Naive thymus-derived CD8-positive, alpha-beta T cell (primary cell): ENCODE measurements around the gene DGKI. TPM values are rescaled to one million over a fixed set of nuclear protein-coding genes. Genes with fewer than 3 reads are reported as not detected.
A peak's percentile ranks its signal among the peaks of the same experiment; 100 is the strongest.

Source experiments
- ATAC-seq, 2 donors: fragments of 150-1000 bp; cut with Tn5 transposase in 1 of 2; sonication (Bioruptor Pico), chemical (Tn5 transposase) in 1 of 2; 1 replicate in 1 of 2; 2 replicates in 1 of 2; pipeline ENCODE4 v1.10.0; 2021; ENCODE audit warnings: mild to moderate bottlenecking in 2 of 2, moderate library complexity in 2 of 2
- POLR2A ChIA-PET: fragments of 350-600 bp; sonication (Branson Sonifier 250); formaldehyde crosslinking; loops from one replicate; lab custom pipeline; 2021; ENCODE audit warnings: antibody characterized with exemption; lab: Charles Lee
- DNase-seq, 10 donors: peaks; one replicate each; pipeline versions ENCODE4 v3.0.0 to v3.0.0-alpha.2; 2020 to 2022
- H3K27ac Mint-ChIP-seq, 10 donors: one replicate each; pipeline ENCODE4 v1.8.0; 2020 to 2022; ENCODE audit warnings: mild to moderate bottlenecking in 10 of 10, mixed read lengths in 10 of 10, moderate library complexity in 4 of 10, inconsistent platforms in 1 of 10
- H3K27me3 Mint-ChIP-seq, 5 donors: one replicate each; pipeline ENCODE4 v1.8.0; 2021 to 2022; ENCODE audit warnings: mixed read lengths in 5 of 5
- H3K36me3 Mint-ChIP-seq, 3 donors: one replicate each; pipeline ENCODE4 v1.8.0; 2020 to 2022; ENCODE audit warnings: mixed read lengths in 3 of 3, mild to moderate bottlenecking in 2 of 3, inconsistent platforms in 1 of 3
- H3K4me1 Mint-ChIP-seq, 4 donors: one replicate each; pipeline ENCODE4 v1.8.0; 2021 to 2022; ENCODE audit warnings: mixed read lengths in 4 of 4
- H3K4me3 Mint-ChIP-seq, 10 donors: one replicate each; pipeline ENCODE4 v1.8.0; 2020 to 2022; ENCODE audit warnings: mild to moderate bottlenecking in 10 of 10, mixed read lengths in 10 of 10, moderate library complexity in 6 of 10, inconsistent platforms in 1 of 10
- H3K9me3 Mint-ChIP-seq, 9 donors: one replicate each; pipeline ENCODE4 v1.8.0; 2020 to 2022; ENCODE audit warnings: mixed read lengths in 9 of 9, mild to moderate bottlenecking in 3 of 9, inconsistent platforms in 1 of 9, moderate library complexity in 1 of 9
- polyA plus RNA-seq, 3 donors: library from polyadenylated mRNA; unstranded; fragments of 300-500 nt; fragmentation: Illumina TruSeq; gene quantifications; one replicate each; pipeline ENCODE4 v1.2.3, GENCODE V29; 2021
- total RNA-seq, 8 experiments: library from RNA in 2 of 8; stranded (reverse) in 2 of 8; gene quantifications; one replicate each; pipeline ENCODE4 v1.2.3 and lab custom pipeline; 2021 to 2026

DGKI gene
- total and polyA plus RNA-seq, 5 experiments from 2014 or later = 0.01 TPM; not detected in 4

DNA sequence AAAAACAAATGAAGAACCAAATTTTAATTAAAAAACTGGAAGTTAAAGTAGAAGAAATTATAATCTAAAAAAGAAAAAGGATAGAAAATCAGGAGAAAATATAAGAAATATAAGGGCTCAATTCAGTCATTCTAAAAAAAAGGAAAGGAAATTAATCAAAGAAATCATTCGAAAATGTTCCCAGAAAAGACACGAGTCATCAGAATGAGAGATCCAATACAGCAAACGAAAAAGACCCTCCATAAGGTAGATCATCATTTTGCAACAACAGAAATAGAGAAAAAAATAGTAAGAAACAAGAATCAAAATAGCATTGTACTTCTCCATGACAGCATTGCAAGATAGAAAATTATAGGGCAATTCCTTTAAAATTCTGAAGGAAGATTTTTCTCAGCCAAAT lies 22.5 kb upstream of the DGKI start:
- H3K27me3 Mint-ChIP-seq = no peaks in the 10 kb centered on the region

DNA sequence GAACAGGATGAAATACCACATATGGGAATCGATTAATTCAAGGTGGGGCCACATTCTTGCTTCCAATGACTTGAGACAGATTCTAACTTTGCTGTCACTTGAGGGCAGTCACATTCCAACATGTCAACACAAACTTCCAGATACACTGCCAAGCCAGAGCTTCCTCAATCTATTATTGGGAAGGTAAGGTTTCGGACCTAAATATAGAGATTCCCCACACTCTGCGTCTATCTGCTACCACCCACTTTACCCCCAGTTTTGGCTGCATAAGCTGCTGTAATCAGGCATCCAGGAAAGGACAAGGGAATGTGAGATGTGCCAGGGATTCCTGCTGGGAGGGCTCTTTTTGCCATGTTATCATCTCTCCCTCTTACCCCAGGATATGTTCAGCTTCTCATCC lies 20.5 kb upstream of the DGKI start:
- H3K4me3 Mint-ChIP-seq = no peak overlapping the region
- no peaks in the 10 kb centered on the region for H3K27me3 Mint-ChIP-seq
- DNase-seq (no peak), ATAC-seq (no peak)
- no peaks in the 10 kb centered on the region for H3K4me1 Mint-ChIP-seq
- H3K9me3 Mint-ChIP-seq = peaks cover 0 to 25% (median 11%) of the 10 kb centered on the region in 9 donors
- peaks cover 34 to 45% (median 37%) of the 10 kb centered on the region in 3 donors for H3K36me3 Mint-ChIP-seq
- POLR2A ChIA-PET = no interaction called here
- no peak overlapping the region for H3K27ac Mint-ChIP-seq

More for the DNA sequence above, 22.5 kb upstream of the DGKI start:
- H3K27ac Mint-ChIP-seq = no peak overlapping the region
- peaks cover 0 to 25% (median 11%) of the 10 kb centered on the region in 9 donors for H3K9me3 Mint-ChIP-seq
- POLR2A ChIA-PET = no interaction called here
- DNase-seq (no peak), ATAC-seq (no peak)
- no peak overlapping the region for H3K4me3 Mint-ChIP-seq
- H3K36me3 Mint-ChIP-seq = peaks cover 36 to 52% (median 45%) of the 10 kb centered on the region in 3 donors
- H3K4me1 Mint-ChIP-seq = no peaks in the 10 kb centered on the region

DNA sequence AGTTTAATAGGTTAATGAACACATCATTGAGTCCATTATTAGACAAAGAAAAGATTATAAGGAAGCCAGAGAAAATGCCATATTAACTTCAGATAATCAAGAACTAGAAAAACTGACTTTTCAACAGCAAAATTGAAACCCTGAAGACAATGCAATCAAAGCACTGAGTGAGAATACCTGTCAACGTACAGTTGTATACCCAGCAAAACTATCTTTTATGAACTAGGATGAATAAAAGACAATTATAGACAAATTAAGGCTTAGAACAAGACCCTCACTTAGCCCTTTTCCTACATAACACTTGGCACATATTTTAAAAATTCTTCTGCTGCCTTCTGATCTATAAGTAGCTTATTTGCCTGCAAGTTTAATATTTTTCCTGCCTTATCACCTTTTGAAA lies 19.0 kb upstream of the DGKI start:
- peaks cover 34 to 43% (median 43%) of the 10 kb centered on the region in 3 donors for H3K36me3 Mint-ChIP-seq
- no peaks in the 10 kb centered on the region for H3K27me3 Mint-ChIP-seq
- H3K9me3 Mint-ChIP-seq = peaks cover 0 to 25% (median 11%) of the 10 kb centered on the region in 9 donors
- DNase-seq (no peak), ATAC-seq (no peak)
- H3K4me1 Mint-ChIP-seq = no peaks in the 10 kb centered on the region
- no peak overlapping the region for H3K27ac Mint-ChIP-seq
- POLR2A ChIA-PET = no interaction called here
- H3K4me3 Mint-ChIP-seq = no peak overlapping the region

DNA sequence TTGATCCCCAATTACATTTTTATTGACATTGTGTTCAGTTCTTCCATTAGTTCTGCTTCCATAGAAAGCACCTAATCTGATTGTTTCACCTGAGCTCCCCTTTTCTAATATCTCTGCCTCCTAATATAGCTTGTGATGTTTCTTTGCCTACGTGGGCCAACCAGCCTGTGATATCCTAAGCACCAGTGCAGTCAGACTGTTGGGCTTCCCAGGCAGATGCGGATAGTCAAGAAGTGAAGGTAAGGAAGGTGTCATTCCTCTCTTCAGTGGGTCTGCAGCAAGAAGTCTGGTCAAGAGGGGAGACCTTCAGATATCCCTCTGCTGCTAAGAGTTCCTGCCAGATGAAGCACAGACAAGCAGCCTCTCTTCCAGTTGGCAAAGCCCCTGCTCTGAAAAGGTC lies 16.2 kb upstream of the DGKI start:
- Mint-ChIP-seq H3K27ac (no peak overlapping the region), H3K27me3 (no peaks in the 10 kb centered on the region), H3K4me3 (no peak overlapping the region), H3K4me1 (no peaks in the 10 kb centered on the region), H3K36me3 (peaks cover 28 to 38% (median 32%) of the 10 kb centered on the region in 3 donors), H3K9me3 (peaks cover 0 to 25% (median 11%) of the 10 kb centered on the region in 9 donors)
- POLR2A ChIA-PET = no interaction called here
- no peak for DNase-seq
- no peak for ATAC-seq

DNA sequence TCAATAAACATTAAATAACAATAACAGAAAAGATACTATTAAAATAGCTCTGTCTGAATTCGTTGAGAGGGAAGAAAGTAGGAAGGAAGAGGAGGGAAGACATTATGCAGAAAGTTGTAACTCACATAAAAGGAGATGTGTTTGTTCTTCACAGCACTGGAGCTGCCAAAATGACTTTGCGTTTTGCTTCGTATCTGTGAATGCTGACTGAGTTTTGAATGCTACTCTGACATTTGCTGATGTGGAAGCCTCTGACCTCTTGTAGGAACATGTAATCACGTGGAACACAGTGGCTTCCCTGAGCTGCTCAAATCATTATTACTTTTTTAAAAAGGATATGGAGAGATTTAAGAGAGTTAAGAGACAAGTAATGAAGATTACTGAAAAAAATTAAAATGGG lies 15.6 kb upstream of the DGKI start:
- Mint-ChIP-seq H3K9me3 (peaks cover 0 to 25% (median 11%) of the 10 kb centered on the region in 9 donors), H3K36me3 (peaks cover 22 to 33% (median 26%) of the 10 kb centered on the region in 3 donors), H3K4me1 (no peaks in the 10 kb centered on the region), H3K27me3 (no peaks in the 10 kb centered on the region), H3K4me3 (no peak overlapping the region), H3K27ac (no peak overlapping the region)
- POLR2A ChIA-PET = no interaction called here
- no peak for ATAC-seq
- DNase-seq = no peak

DNA sequence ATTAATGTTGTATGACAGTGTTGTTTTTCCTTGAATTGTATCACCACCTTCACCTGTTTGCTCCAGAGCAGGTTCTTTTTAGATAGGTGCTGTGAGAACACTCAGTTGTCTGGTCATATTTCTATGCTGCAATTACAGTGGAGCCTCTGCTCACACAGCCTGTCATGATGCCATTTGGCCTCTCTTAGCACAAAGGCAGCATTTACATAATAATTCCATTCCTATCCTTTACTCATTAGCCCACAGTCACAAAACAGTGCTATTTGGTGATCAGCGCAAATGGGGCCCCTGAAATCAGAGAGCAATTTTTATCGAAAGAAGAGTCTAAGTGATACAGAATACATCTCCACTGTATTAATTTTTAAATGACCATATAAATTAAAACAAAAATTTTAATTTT lies 13.8 kb upstream of the DGKI start:
- H3K36me3 Mint-ChIP-seq = peaks cover 9 to 15% (median 11%) of the 10 kb centered on the region in 3 donors
- ATAC-seq (no peak), DNase-seq (no peak)
- no peaks in the 10 kb centered on the region for H3K4me1 Mint-ChIP-seq
- no peaks in the 10 kb centered on the region for H3K27me3 Mint-ChIP-seq
- POLR2A ChIA-PET = no interaction called here
- no peak overlapping the region for H3K27ac Mint-ChIP-seq
- H3K4me3 Mint-ChIP-seq = no peak overlapping the region
- H3K9me3 Mint-ChIP-seq = peaks cover 0 to 7% (median 3%) of the 10 kb centered on the region in 9 donors

DNA sequence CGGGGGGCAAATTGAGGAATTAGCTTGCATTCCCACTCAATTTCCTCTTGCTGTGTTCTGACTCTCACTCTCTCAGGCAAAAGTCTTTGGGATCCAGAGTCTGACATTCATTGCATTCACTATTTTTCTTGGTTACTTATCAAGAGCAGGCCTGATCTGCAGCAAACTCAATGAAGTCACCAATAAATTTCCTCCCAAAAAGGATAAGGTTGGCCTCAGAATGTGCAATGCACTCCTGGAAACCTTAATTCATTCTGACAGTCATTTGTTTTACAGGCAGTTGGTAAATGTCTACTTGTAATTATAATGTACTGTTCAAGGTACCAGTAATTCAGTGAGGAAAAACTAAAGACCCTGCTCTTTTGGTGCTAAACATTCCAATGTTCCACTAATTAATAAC lies 6.3 kb upstream of the DGKI start:
- DNase-seq (no peak), ATAC-seq (no peak)
- POLR2A ChIA-PET = no interaction called here
- H3K36me3 Mint-ChIP-seq = peaks cover 2 to 5% (median 3%) of the 10 kb centered on the region in 3 donors
- H3K9me3 Mint-ChIP-seq = peaks cover 0 to 9% (median 0%) of the 10 kb centered on the region in 9 donors
- peaks cover 0 to under 1% (median 0%) of the 10 kb centered on the region in 4 donors for H3K4me1 Mint-ChIP-seq
- H3K27ac Mint-ChIP-seq = no peak overlapping the region
- no peak overlapping the region for H3K4me3 Mint-ChIP-seq
- peaks cover 9 to 25% (median 16%) of the 10 kb centered on the region in 5 donors for H3K27me3 Mint-ChIP-seq

DNA sequence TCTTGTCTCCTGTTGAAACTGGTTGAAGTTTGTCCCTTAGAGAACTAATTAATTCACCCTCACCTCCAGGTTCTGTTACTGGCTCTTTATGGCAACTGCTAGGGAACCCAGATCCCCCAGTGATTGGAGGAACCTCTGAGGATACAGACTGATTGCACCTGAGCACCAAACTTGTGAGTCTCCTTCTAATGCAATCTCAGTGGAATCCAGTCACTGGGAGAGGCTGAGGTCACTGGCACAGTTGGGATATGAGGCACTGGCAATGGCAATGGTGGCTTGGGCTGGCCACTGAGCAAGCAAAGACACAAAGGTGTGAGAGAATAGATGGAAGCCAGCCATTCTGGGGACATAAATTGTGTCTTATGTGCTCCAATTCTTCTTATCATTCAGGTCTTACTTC lies 5.3 kb upstream of the DGKI start:
- peaks cover 0 to 8% (median 2%) of the 10 kb centered on the region in 4 donors for H3K4me1 Mint-ChIP-seq
- POLR2A ChIA-PET = no interaction called here
- H3K27ac Mint-ChIP-seq = no peak overlapping the region
- no peak overlapping the region for H3K4me3 Mint-ChIP-seq
- ATAC-seq (no peak), DNase-seq (no peak)
- peaks cover 12 to 30% (median 24%) of the 10 kb centered on the region in 5 donors for H3K27me3 Mint-ChIP-seq
- peaks cover 0 to 9% (median 0%) of the 10 kb centered on the region in 9 donors for H3K9me3 Mint-ChIP-seq
- H3K36me3 Mint-ChIP-seq = peaks cover 2 to 5% (median 3%) of the 10 kb centered on the region in 3 donors

DNA sequence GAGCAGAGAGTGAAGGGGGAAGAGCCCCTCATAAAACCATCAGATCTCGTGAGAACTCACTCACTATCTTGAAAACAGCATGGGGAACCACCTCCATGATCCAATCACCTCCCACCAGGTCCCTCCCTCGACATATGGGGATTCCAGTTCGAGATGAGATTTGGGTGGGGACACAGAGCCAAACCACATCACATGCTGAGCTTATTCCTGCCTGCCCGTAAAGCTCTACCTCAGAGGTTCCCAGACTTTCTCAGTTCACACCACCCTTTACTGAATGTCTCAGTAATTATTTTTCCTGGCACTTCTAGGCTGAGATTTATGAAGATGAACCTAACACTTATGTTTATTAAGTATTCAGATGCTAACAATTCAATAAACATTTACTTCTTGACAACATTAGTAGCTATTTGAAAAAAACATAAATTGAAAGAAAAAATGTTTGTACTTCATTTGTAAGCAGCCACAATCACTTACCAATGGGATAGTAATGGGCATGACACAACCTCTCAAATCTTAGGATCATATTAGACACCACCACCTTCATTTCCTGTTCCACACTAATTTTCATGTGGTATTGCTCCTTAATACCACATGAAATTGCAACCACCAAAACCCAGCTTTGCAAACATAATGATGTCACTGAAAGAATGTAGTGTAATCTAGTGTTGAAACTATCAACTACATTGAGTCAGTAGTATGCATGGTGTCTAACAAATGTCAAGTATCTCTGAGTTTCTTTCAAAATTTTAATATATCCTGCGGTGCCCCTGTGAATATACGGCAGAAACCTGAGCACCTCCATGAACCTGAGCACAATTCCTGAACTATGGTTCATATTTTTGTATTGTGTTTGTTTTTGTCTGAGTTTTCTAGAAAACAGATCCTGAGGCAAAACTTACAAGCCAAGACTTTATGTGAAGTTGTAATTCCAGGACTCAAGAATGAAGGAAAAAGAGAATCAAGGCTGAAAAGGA lies 4.5 kb upstream of the DGKI start:
- POLR2A ChIA-PET = no interaction called here
- ATAC-seq = no peak
- peaks cover 2 to 5% (median 3%) of the 10 kb centered on the region in 3 donors for H3K36me3 Mint-ChIP-seq
- DNase-seq = no peak
- peaks cover 0 to 9% (median 0%) of the 10 kb centered on the region in 9 donors for H3K9me3 Mint-ChIP-seq
- H3K4me1 Mint-ChIP-seq = peaks cover 0 to 8% (median 2%) of the 10 kb centered on the region in 4 donors
- H3K27ac Mint-ChIP-seq = no peak overlapping the region
- H3K4me3 Mint-ChIP-seq = no peak overlapping the region
- H3K27me3 Mint-ChIP-seq = peaks cover 12 to 30% (median 27%) of the 10 kb centered on the region in 5 donors

DNA sequence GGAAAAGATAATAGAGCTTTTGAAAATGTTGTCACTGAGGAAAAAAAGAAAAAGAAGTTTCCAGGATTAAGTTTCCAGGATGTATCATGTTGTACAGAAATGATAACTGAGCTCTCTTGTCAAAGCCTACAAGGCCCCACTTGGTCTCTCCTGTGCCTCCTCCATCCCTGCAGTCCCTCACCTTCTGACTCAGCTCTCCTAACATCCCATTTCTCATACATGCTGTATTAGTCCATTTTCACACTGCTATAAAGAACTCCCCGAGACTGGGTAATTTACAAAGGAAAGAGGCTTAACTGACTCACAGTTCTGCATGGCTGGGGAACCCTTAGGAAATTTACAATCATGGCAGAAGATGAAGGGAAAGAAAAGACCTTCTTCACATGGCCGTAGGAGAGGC lies 3.8 kb upstream of the DGKI start:
- H3K4me3 Mint-ChIP-seq = no peak overlapping the region
- H3K9me3 Mint-ChIP-seq = peaks cover 0 to 9% (median 0%) of the 10 kb centered on the region in 9 donors
- peaks cover 0 to 10% (median 6%) of the 10 kb centered on the region in 4 donors for H3K4me1 Mint-ChIP-seq
- H3K27ac Mint-ChIP-seq = no peak overlapping the region
- no peak for ATAC-seq
- POLR2A ChIA-PET = no interaction called here
- no peak for DNase-seq
- peaks cover 18 to 37% (median 32%) of the 10 kb centered on the region in 5 donors for H3K27me3 Mint-ChIP-seq
- peaks cover under 1 to 5% (median 1%) of the 10 kb centered on the region in 3 donors for H3K36me3 Mint-ChIP-seq

DNA sequence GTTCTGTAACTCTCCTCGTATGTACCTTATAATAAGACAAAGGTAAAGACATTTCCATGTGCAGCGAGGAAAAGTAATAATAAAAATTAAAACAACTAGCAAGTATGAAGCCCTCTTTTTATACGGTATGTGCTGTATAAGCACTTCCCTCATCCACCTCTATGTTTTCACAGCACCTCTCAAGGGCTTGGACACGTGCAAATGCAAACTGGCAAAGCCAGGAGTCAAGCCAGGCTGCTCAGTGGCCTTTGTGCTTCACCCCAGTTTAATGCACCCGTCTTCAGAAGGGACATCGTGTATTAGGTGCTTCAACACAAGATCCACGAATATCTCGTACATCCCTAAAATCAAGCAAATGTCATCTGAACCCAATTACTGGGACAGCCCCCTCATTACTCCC lies 1.3 kb upstream of the DGKI start:
- peaks cover 0 to 9% (median 0%) of the 10 kb centered on the region in 3 donors for H3K36me3 Mint-ChIP-seq
- H3K27ac Mint-ChIP-seq = no peak overlapping the region
- peaks cover 0 to 10% (median 6%) of the 10 kb centered on the region in 4 donors for H3K4me1 Mint-ChIP-seq
- ATAC-seq (no peak), DNase-seq (no peak)
- peak overlapping the region in 8 of 10 donors; percentile 10 to 59 (median 42) for H3K4me3 Mint-ChIP-seq
- H3K27me3 Mint-ChIP-seq = peaks cover 35 to 62% (median 55%) of the 10 kb centered on the region in 5 donors
- POLR2A ChIA-PET = no interaction called here
- H3K9me3 Mint-ChIP-seq = peaks cover 0 to 9% (median 0%) of the 10 kb centered on the region in 9 donors

DNA sequence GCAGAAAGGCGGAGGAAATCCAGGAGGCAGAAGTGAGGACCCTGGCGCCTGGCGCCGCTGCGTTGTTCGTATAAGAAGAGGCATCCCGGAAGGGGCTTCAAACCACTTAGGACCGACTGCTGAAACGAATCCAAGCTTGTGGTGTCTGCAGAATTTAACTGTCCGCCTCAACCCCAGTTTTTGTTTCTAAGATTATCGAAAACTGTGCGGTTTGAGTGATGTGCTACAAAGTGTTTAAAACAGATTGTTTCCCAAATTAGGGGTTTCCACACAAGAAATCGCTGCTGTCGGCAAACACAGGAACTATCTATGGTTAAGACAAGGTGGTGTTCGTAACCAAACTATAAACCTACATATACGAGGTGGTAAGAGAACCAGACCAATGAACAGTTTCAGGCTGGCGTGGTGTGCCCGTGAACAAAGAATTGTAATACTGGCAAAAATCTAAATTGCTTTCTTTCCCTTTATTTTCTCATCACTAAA lies 835 bp upstream of the DGKI start:
- peak overlapping the region; percentile 12 to 59 (median 42) for H3K4me3 Mint-ChIP-seq
- peak overlapping the region in 1 of 10 donors; percentile 25 for H3K27ac Mint-ChIP-seq
- H3K36me3 Mint-ChIP-seq = peaks cover 0 to 9% (median 0%) of the 10 kb centered on the region in 3 donors
- H3K27me3 Mint-ChIP-seq = peaks cover 35 to 67% (median 59%) of the 10 kb centered on the region in 5 donors
- ATAC-seq (peak in 1 of 2 donors; percentile 13), DNase-seq (no peak)
- H3K9me3 Mint-ChIP-seq = peaks cover 0 to 9% (median 0%) of the 10 kb centered on the region in 9 donors
- POLR2A ChIA-PET = no interaction called here
- peaks cover 0 to 10% (median 6%) of the 10 kb centered on the region in 4 donors for H3K4me1 Mint-ChIP-seq

DNA sequence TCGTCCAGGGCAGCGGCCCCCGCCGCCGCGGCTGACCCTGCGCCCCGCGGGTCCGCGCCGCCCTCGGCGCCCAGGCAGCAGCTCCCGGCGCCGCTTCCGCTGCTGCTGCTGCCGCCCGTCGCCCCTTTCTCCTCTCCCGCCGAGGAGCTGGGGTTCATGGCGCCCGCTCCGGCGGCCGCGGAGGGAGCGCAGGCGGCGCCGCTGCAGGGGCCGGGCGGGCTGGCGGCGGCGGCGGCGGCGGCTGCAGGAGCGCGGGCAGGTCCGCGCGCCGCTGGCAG lies 286 bp downstream of the DGKI start:
- POLR2A ChIA-PET = no interaction called here
- H3K4me3 Mint-ChIP-seq = peak overlapping the region in 1 of 10 donors; percentile 55
- peaks cover 0 to 9% (median 0%) of the 10 kb centered on the region in 3 donors for H3K36me3 Mint-ChIP-seq
- peak in 3 of 10 donors; percentile 9 to 20 (median 10) for DNase-seq
- H3K4me1 Mint-ChIP-seq = peaks cover 0 to 10% (median 6%) of the 10 kb centered on the region in 4 donors
- ATAC-seq = peak; percentile 42 to 55
- peaks cover 40 to 78% (median 64%) of the 10 kb centered on the region in 5 donors for H3K27me3 Mint-ChIP-seq
- peaks cover 0 to 9% (median 0%) of the 10 kb centered on the region in 9 donors for H3K9me3 Mint-ChIP-seq
- no peak overlapping the region for H3K27ac Mint-ChIP-seq
